CD14-positive monocyte (primary cell): ENCODE results near the gene ZBTB14. TPM values are rescaled to one million over a fixed set of nuclear protein-coding genes. Genes with fewer than 3 reads are reported as not detected.

Experiments used
- DNase-seq, 3 donors: peaks; one replicate each; pipeline ENCODE4 v3.0.0-alpha.2; 2011 to 2022
- H2AFZ ChIP-seq: 2 replicates; pipeline ENCODE4 v1.6.0; 2012; ENCODE audit warnings: mild to moderate bottlenecking, low read depth, low read length, inconsistent platforms; ENCODE audit not compliant: insufficient read depth, poor library complexity, severe bottlenecking
- H3K27ac ChIP-seq, 2 donors: 1 replicate in 1 of 2; 2 replicates in 1 of 2; pipeline ENCODE4 v1.5.1; 2012 to 2013; ENCODE audit warnings: low read length in 2 of 2, control low read depth in 1 of 2, inconsistent platforms in 1 of 2, low read depth in 1 of 2, mild to moderate bottlenecking in 1 of 2
- H3K27me3 ChIP-seq, 2 donors: one replicate each; pipeline versions ENCODE4 v1.6.0 to v1.6.1; 2011 to 2013; ENCODE audit warnings: low read length in 2 of 2; ENCODE audit not compliant: control insufficient read depth in 2 of 2, insufficient read depth in 2 of 2
- H3K36me3 ChIP-seq, 2 donors: replicated peaks in 1 of 2; 1 replicate in 1 of 2; 2 replicates in 1 of 2; pipeline versions ENCODE4 v1.5.1 to v1.6.1; 2012 to 2013; ENCODE audit warnings: low read length in 2 of 2, control low read depth in 1 of 2, inconsistent platforms in 1 of 2, mild to moderate bottlenecking in 1 of 2; ENCODE audit not compliant: insufficient read depth in 2 of 2, control insufficient read depth in 1 of 2
- H3K4me1 ChIP-seq, 2 donors: 1 replicate in 1 of 2; 2 replicates in 1 of 2; pipeline versions ENCODE4 v1.5.1 to v1.6.1; 2012 to 2013; ENCODE audit warnings: low read length in 2 of 2, control low read depth in 1 of 2, inconsistent platforms in 1 of 2, mild to moderate bottlenecking in 1 of 2, moderate library complexity in 1 of 2; ENCODE audit not compliant: insufficient read depth in 2 of 2, control insufficient read depth in 1 of 2
- H3K4me2 ChIP-seq: replicated peaks from 2 replicates; pipeline ENCODE3; 2012; ENCODE audit warnings: low read length, moderate library complexity, mild to moderate bottlenecking; ENCODE audit not compliant: poor library complexity, severe bottlenecking; ENCODE audit errors: extremely low read depth
- H3K4me3 ChIP-seq, 3 experiments: fragments of 200-600 bp in 1 of 3; sonication (generic) in 1 of 3; replicated peaks in 1 of 3; 1 replicate in 2 of 3; 2 replicates in 1 of 3; pipeline ENCODE4 v1.5.1; 2011 to 2013; ENCODE audit warnings: low read length in 3 of 3, mild to moderate bottlenecking in 3 of 3, control low read depth in 2 of 3, low read depth in 2 of 3, inconsistent platforms in 1 of 3, moderate library complexity in 1 of 3
- H3K79me2 ChIP-seq: 2 replicates; pipeline ENCODE4 v1.6.0; 2012; ENCODE audit warnings: mild to moderate bottlenecking, control low read depth, inconsistent platforms, low read length, moderate library complexity; ENCODE audit not compliant: insufficient read depth
- H3K9ac ChIP-seq: 2 replicates; pipeline ENCODE4 v1.6.0; 2017; ENCODE audit warnings: low read length, mild to moderate bottlenecking; ENCODE audit not compliant: insufficient read depth, poor library complexity, severe bottlenecking
- H3K9me3 ChIP-seq, 2 donors: replicated peaks in 1 of 2; 1 replicate in 1 of 2; 2 replicates in 1 of 2; pipeline versions ENCODE4 v1.5.1 to v1.6.1; 2012 to 2013; ENCODE audit warnings: low read length in 2 of 2, control low read depth in 1 of 2; ENCODE audit not compliant: control insufficient read depth in 1 of 2, insufficient read depth in 1 of 2
- H4K20me1 ChIP-seq: 2 replicates; pipeline ENCODE4 v1.6.0; 2012; ENCODE audit warnings: mild to moderate bottlenecking, low read length, control low read depth, moderate library complexity; ENCODE audit not compliant: insufficient read depth
- H3K27ac Mint-ChIP-seq, 7 donors: one replicate each; pipeline ENCODE4 v1.8.0; 2020; ENCODE audit warnings: mild to moderate bottlenecking in 7 of 7, mixed read lengths in 7 of 7, moderate library complexity in 6 of 7, inconsistent platforms in 2 of 7
- H3K27me3 Mint-ChIP-seq, 3 donors: one replicate each; pipeline ENCODE4 v1.8.0; 2021 to 2022; ENCODE audit warnings: low read depth in 3 of 3, mild to moderate bottlenecking in 3 of 3, mixed read lengths in 3 of 3, moderate library complexity in 3 of 3, inconsistent platforms in 1 of 3
- H3K36me3 Mint-ChIP-seq, 2 donors: one replicate each; pipeline ENCODE4 v1.8.0; 2020; ENCODE audit warnings: mixed read lengths in 2 of 2, inconsistent platforms in 1 of 2, mild to moderate bottlenecking in 1 of 2
- H3K4me1 Mint-ChIP-seq: one replicate; pipeline ENCODE4 v1.8.0; 2020; ENCODE audit warnings: mild to moderate bottlenecking, mixed read lengths
- H3K4me3 Mint-ChIP-seq, 2 donors: one replicate each; pipeline ENCODE4 v1.8.0; 2020; ENCODE audit warnings: mild to moderate bottlenecking in 2 of 2, mixed read lengths in 2 of 2, moderate library complexity in 1 of 2
- H3K9me3 Mint-ChIP-seq, 7 donors: one replicate each; pipeline ENCODE4 v1.8.0; 2020 to 2022; ENCODE audit warnings: mixed read lengths in 7 of 7, mild to moderate bottlenecking in 6 of 7, moderate library complexity in 6 of 7, inconsistent platforms in 2 of 7
- WGBS: methylation state at CpG from one replicate; pipeline ENCODE4 v1.1.5; 2013; ENCODE audit warnings: missing lambda C conversion rate; ENCODE audit not compliant: insufficient coverage; 5-methylcytosine and 5-hydroxymethylcytosine counted together
- intact Hi-C, 2 donors: fragments of 100-400 bp; cut with micrococcal nuclease; formaldehyde crosslinking; loops; one replicate each; pipeline versions ENCODE4 v1.15.0 to v1.15.1; 2023
- polyA plus RNA-seq, 3 donors: library from polyadenylated mRNA; depleted of rRNA in 1 of 3; unstranded in 2 of 3; stranded (reverse) in 1 of 3; fragments of 300-500 nt in 2 of 3; fragments of >200 nt in 1 of 3; fragmentation: Illumina TruSeq in 2 of 3; gene quantifications; 1 replicate in 2 of 3; 2 replicates in 1 of 3; pipeline ENCODE4 v1.2.3, GENCODE V29; 2012 to 2021
- TF ChIP-seq, protein P1 (sequence below): fragments of 200-600 bp; IDR thresholded peaks from one replicate; pipeline ENCODE4 v1.8.0; 2022; ENCODE audit warnings: antibody characterized with exemption, mild to moderate bottlenecking

The ZBTB14 gene
- polyA plus RNA-seq, 3 donors = 6.8 to 10.0 (median 7.5) TPM

DNA sequence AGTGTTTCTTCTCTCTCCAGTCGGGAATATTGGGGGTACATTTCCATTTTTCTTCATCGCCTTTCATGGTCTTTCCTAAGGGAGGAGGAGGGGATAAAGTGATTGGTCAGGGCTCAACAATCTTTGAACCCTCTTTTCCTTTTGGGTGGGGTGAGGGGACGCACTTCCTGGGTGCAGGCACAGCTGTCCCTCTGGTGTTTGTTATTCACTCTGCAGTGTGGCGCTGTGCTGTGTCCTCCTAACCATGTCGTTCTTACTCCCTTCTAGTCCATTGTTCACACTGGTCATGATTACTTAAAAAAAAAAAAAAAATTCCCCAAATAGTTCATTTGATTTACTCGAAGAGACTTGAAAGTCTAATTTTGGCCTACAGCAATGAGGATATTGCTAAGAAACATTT is 44.4 kb downstream of the ZBTB14 start:
- H3K27ac ChIP-seq = no peak overlapping the region
- no peaks in the 10 kb centered on the region for H3K9me3 ChIP-seq
- H3K36me3 Mint-ChIP-seq = no peaks in the 10 kb centered on the region
- H3K9me3 Mint-ChIP-seq = peaks cover 0 to 6% (median 2%) of the 10 kb centered on the region in 7 donors
- no peak for DNase-seq
- no peaks in the 10 kb centered on the region for H3K79me2 ChIP-seq
- peaks cover 0 to 2% of the 10 kb centered on the region in 2 donors for H3K27me3 ChIP-seq
- no peak overlapping the region for H2AFZ ChIP-seq
- H3K4me1 ChIP-seq = no peaks in the 10 kb centered on the region
- intact Hi-C loops = no loop called here
- H3K9ac ChIP-seq = no peak overlapping the region
- no peaks in the 10 kb centered on the region for H3K4me1 Mint-ChIP-seq
- 83% methylated on average over 1 of the region's 6 CpGs for WGBS
- TF ChIP-seq, protein P1, sequence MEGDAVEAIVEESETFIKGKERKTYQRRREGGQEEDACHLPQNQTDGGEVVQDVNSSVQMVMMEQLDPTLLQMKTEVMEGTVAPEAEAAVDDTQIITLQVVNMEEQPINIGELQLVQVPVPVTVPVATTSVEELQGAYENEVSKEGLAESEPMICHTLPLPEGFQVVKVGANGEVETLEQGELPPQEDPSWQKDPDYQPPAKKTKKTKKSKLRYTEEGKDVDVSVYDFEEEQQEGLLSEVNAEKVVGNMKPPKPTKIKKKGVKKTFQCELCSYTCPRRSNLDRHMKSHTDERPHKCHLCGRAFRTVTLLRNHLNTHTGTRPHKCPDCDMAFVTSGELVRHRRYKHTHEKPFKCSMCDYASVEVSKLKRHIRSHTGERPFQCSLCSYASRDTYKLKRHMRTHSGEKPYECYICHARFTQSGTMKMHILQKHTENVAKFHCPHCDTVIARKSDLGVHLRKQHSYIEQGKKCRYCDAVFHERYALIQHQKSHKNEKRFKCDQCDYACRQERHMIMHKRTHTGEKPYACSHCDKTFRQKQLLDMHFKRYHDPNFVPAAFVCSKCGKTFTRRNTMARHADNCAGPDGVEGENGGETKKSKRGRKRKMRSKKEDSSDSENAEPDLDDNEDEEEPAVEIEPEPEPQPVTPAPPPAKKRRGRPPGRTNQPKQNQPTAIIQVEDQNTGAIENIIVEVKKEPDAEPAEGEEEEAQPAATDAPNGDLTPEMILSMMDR = no peak
- H3K27me3 Mint-ChIP-seq = peaks cover 0 to 2% (median 0%) of the 10 kb centered on the region in 3 donors
- H3K27ac Mint-ChIP-seq = no peak overlapping the region
- no peak overlapping the region for H3K4me2 ChIP-seq
- no peaks in the 10 kb centered on the region for H4K20me1 ChIP-seq
- no peaks in the 10 kb centered on the region for H3K36me3 ChIP-seq
- no peak overlapping the region for H3K4me3 Mint-ChIP-seq
- H3K4me3 ChIP-seq = no peak overlapping the region

DNA sequence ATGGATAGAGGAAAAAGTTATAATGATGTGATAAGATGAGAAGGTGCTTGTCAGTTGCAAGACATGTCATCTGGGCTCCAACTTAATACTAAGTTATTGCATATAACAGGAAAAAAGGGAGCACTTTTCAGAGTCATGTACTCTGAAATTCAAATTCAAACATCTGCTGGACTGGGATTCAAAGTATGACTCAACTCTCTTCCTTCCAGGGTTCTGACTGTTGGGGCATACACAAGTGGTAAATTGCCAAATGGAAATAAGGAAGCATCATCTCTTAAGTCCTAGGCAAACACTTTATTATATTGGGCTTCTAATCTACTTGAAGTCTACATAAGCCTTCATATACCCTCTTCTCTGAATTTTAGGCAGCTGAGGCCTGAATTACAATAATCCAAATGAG is 44.9 kb downstream of the ZBTB14 start:
- no peak for DNase-seq
- Histone ChIP-seq H3K4me2 (no peak overlapping the region), H2AFZ (no peak overlapping the region), H3K36me3 (no peaks in the 10 kb centered on the region), H4K20me1 (no peaks in the 10 kb centered on the region), H3K79me2 (no peaks in the 10 kb centered on the region), H3K27ac (no peak overlapping the region), H3K27me3 (peaks cover 0 to 2% of the 10 kb centered on the region in 2 donors), H3K4me3 (no peak overlapping the region), H3K9me3 (no peaks in the 10 kb centered on the region), H3K9ac (no peak overlapping the region), H3K4me1 (no peaks in the 10 kb centered on the region)
- Mint-ChIP-seq H3K36me3 (no peaks in the 10 kb centered on the region), H3K27me3 (peaks cover 0 to 2% (median 1%) of the 10 kb centered on the region in 3 donors), H3K9me3 (peaks cover 0 to 6% (median 2%) of the 10 kb centered on the region in 7 donors), H3K4me1 (no peaks in the 10 kb centered on the region), H3K4me3 (no peak overlapping the region), H3K27ac (no peak overlapping the region)
- intact Hi-C loops = no loop called here
- TF ChIP-seq, protein P1 = no peak
